ENCODE data around the gene TMPRSS9. TPM values are rescaled to one million over a fixed set of nuclear protein-coding genes. Genes with fewer than 3 reads are reported as not detected.

Gene TMPRSS9
- polyA plus RNA-seq, 1 experiment, result not detected

DNA sequence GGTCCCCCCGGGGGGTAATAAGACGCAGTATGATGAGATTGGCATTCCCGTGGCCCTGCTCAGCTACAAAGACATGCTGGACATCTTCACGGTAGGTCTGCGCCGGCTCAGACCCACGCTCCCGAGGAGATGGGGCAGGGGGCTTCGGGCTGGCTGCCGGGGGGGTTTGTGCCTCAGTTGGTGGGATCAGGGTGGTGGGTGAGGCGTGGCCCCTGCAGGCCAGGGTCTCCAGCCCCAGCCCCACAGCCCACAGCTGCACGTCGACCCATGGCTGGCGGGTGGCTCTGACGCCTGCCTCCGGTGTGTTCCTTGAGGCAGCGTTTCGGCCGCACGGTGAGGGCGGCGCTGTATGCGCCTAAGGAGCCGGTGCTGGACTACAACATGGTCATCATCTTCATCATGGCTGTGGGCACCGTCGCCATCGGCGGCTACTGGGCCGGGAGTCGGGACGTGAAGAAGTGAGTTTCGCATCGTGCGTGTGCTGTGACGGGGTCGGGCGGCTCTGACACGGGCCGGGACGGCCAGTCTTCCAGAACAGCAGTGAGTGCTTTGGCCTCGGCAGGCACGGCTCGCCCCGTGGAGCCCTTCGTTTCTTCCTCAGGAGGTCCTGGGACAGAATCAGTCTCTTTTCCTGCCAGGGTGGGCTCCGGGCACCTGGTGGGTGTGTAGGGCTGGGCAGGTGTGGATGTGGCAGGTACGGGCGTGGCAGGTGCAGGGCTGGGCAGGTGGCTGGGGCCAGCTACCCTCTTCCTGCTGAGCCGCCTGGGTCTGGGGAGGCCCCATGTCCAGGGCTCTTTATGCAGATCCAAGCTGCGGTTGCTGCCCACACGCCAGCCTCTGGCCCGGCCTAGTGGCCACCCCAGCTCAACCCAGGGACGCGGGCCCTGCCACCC lies 21.1 kb upstream of the TMPRSS9 start:
- no peak for TF ChIP-seq CTCF (IDR thresholded peaks at IDR 0.05; ENCODE audit: insufficient read depth, low read depth, low read length)
- H3K4me3 ChIP-seq (ENCODE audit: low read depth, low read length), result no peak overlapping the region
- ChIA-PET CTCF (no interaction called here), POLR2A (no interaction called here)
- DNase-seq (ENCODE audit: low read depth), result no peak
- H3K36me3 ChIP-seq (ENCODE audit: control insufficient read depth, insufficient read depth, low read length), result peaks cover 6% of the 10 kb centered on the region
- no peaks in the 10 kb centered on the region for H3K27me3 ChIP-seq (ENCODE audit: control insufficient read depth, insufficient read depth, low read length)

- TF ChIP-seq CTCF (IDR thresholded peaks at IDR 0.05; ENCODE audit: insufficient read depth, low read depth, low read length), result no peak
- Histone ChIP-seq H3K36me3 (ENCODE audit: control insufficient read depth, insufficient read depth, low read length) (peaks cover 8% of the 10 kb centered on the region), H3K4me3 (ENCODE audit: low read depth, low read length) (no peak overlapping the region), H3K27me3 (ENCODE audit: control insufficient read depth, insufficient read depth, low read length) (no peaks in the 10 kb centered on the region)
- POLR2A ChIA-PET, result no interaction called here
- CTCF ChIA-PET, result no interaction called here
- DNase-seq (ENCODE audit: low read depth), result no peak
Measured at GRCh38 chr19:2339644-2340310, 20.3 kb upstream of the TMPRSS9 start.

- Histone ChIP-seq H3K27me3 (ENCODE audit: control insufficient read depth, insufficient read depth, low read length) (no peaks in the 10 kb centered on the region), H3K36me3 (ENCODE audit: control insufficient read depth, insufficient read depth, low read length) (peaks cover 11% of the 10 kb centered on the region), H3K4me3 (ENCODE audit: low read depth, low read length) (no peak overlapping the region)
- DNase-seq (ENCODE audit: low read depth), result no peak
- no peak for TF ChIP-seq CTCF (IDR thresholded peaks at IDR 0.05; ENCODE audit: insufficient read depth, low read depth, low read length)
- ChIA-PET POLR2A (no interaction called here), CTCF (no interaction called here)
Measured at GRCh38 chr19:2340496-2341243, 19.4 kb upstream of the TMPRSS9 start.

DNA sequence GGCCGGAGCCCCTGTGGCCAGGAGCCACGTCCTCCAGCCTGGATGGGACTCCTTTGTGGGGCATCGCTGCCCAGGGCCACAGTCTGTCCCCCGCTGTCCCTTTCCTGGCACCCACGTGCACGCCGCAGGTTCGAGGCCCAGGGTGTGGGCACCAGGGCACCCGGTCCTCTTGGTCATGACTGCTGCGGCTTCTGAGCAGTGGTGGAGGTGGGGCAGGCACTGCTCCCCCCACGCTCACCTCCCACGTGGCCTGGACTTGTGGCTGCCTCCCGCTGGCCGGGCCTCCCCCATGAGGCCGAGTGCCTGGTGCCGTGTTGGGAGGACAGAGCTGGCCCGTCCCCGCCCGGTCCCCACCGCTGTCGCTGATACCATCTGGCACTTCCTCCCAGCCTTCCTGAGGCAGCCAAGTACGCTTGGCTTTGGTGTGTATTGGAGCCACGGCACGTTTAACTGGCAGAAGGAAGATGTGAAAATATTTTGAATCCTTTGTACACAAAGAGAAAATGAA lies 18.8 kb upstream of the TMPRSS9 start:
- no peak for DNase-seq (ENCODE audit: low read depth)
- Histone ChIP-seq H3K36me3 (ENCODE audit: control insufficient read depth, insufficient read depth, low read length) (peaks cover 11% of the 10 kb centered on the region), H3K4me3 (ENCODE audit: low read depth, low read length) (no peak overlapping the region), H3K27me3 (ENCODE audit: control insufficient read depth, insufficient read depth, low read length) (no peaks in the 10 kb centered on the region)
- POLR2A ChIA-PET, result no interaction called here
- TF ChIP-seq CTCF (IDR thresholded peaks at IDR 0.05; ENCODE audit: insufficient read depth, low read depth, low read length), result no peak
- CTCF ChIA-PET, result no interaction called here

GRCh38 chr19:2341982-2342381 lies 18.1 kb upstream of the TMPRSS9 start:
- no peak for TF ChIP-seq CTCF (IDR thresholded peaks at IDR 0.05; ENCODE audit: insufficient read depth, low read depth, low read length)
- Histone ChIP-seq H3K4me3 (ENCODE audit: low read depth, low read length) (no peak overlapping the region), H3K27me3 (ENCODE audit: control insufficient read depth, insufficient read depth, low read length) (no peaks in the 10 kb centered on the region), H3K36me3 (ENCODE audit: control insufficient read depth, insufficient read depth, low read length) (peaks cover 11% of the 10 kb centered on the region)
- no peak for DNase-seq (ENCODE audit: low read depth)
- ChIA-PET CTCF (no interaction called here), POLR2A (no interaction called here)

All from BJ (cell line).